ENCODE data around the gene PDE4D. TPM values are rescaled to one million over a fixed set of nuclear protein-coding genes. Genes with fewer than 3 reads are reported as not detected.

The PDE4D gene
- total and polyA plus RNA-seq, 2 donors (not counting 3 experiments of a cell fraction or from before 2014, with no cell fraction given) = 34.5 to 51.2 TPM

- Histone ChIP-seq H3K4me3 (replicated peaks in 1 of 3; ENCODE audit: insufficient read depth in 1 of 3, low read depth in 1 of 3, low read length in 3 of 3) (peak overlapping the region in 2 of 3 experiments; percentile 2 to 34), H3K9me1 (replicated peaks; ENCODE audit: control insufficient read depth, extremely low read depth, insufficient read depth, low read length) (peaks cover 2% of the 10 kb centered on the region), H3K9me3 (replicated peaks; ENCODE audit: control insufficient read depth, insufficient read depth, low read length) (no peaks in the 10 kb centered on the region), H2AFZ (ENCODE audit: low read depth, low read length) (peak overlapping the region; percentile 29), H3K27me3 (ENCODE audit: control insufficient read depth in 2 of 2, insufficient read depth in 2 of 2, low read length in 2 of 2) (no peaks in the 10 kb centered on the region), H3K9ac (replicated peaks; ENCODE audit: extremely low read depth, insufficient read depth, low read length) (no peak overlapping the region), H3K4me1 (ENCODE audit: control insufficient read depth, extremely low read depth, insufficient read depth, low read length) (peaks cover 24% of the 10 kb centered on the region), H4K20me1 (replicated peaks; ENCODE audit: control insufficient read depth, extremely low read depth, insufficient read depth, low read length) (no peaks in the 10 kb centered on the region), H3K4me2 (ENCODE audit: insufficient read depth, low read length) (peak overlapping the region; percentile 68), H3K27ac (ENCODE audit: insufficient read depth, low read depth, low read length) (peak overlapping the region; percentile 19), H3K79me2 (ENCODE audit: control insufficient read depth, insufficient read depth, low read length) (no peaks in the 10 kb centered on the region), H3K36me3 (ENCODE audit: control insufficient read depth in 2 of 2, extremely low read depth in 1 of 2, insufficient read depth in 2 of 2, low read length in 2 of 2) (no peaks in the 10 kb centered on the region)
- TF ChIP-seq POLR2AphosphoS5 (IDR thresholded peaks at IDR 0.05; ENCODE audit: insufficient read depth, low read depth, low read length) (no peak), EZH2 (IDR thresholded peaks at IDR 0.05; ENCODE audit: borderline replicate concordance, low read depth, low read length, severe bottlenecking) (no peak), MYC (IDR thresholded peaks at IDR 0.05; ENCODE audit: low read depth, low read length) (no peak), MAX (IDR thresholded peaks at IDR 0.05; ENCODE audit: insufficient read depth, insufficient read length) (no peak), JUN (IDR thresholded peaks at IDR 0.05; ENCODE audit: borderline replicate concordance, insufficient read depth, insufficient read length, low read depth) (no peak), FOS (IDR thresholded peaks at IDR 0.05; ENCODE audit: borderline replicate concordance, insufficient read depth, low read length) (no peak), GATA2 (IDR thresholded peaks at IDR 0.05; ENCODE audit: insufficient read depth, insufficient read length, low read depth, low read length) (no peak), POLR2A (IDR thresholded peaks at IDR 0.05; ENCODE audit: low read depth, low read length) (no peak), CTCF (IDR thresholded peaks at IDR 0.05; ENCODE audit: extremely low read depth in 1 of 2, insufficient read depth in 1 of 2, low read depth in 1 of 2, low read length in 2 of 2) (no peak)
- BruUV-seq (replicated peaks) = no TSS peak
- ChIA-PET POLR2A (no interaction called here), CTCF (interaction anchor here (1.1 to 2.0 kb wide), 2 partner anchors 11 to 62 kb away, joined by 3 to 6 read pairs; no protein-coding TSS in a partner anchor)
- dilution Hi-C loops (cut with MboI; ENCODE audit: extremely low pct_ligation_motif_present, low sequenced_read_pairs) (no loop called here), intact Hi-C loops (cut with micrococcal nuclease) (loop anchor here (5.0 kb wide), 1 partner anchor 49 kb away; no protein-coding TSS in a partner anchor)
- peak; percentile 4 for FAIRE-seq
- DNase-seq (ENCODE audit: low read depth, low spot score) = peak; percentile 21
These were observed 295.0 kb downstream of the PDE4D start for GRCh38 chr5:59598547-59598874.

All from endothelial cell of umbilical vein (primary cell).